ENCODE measurements around the gene FRMD4A.

FRMD4A gene

DNA sequence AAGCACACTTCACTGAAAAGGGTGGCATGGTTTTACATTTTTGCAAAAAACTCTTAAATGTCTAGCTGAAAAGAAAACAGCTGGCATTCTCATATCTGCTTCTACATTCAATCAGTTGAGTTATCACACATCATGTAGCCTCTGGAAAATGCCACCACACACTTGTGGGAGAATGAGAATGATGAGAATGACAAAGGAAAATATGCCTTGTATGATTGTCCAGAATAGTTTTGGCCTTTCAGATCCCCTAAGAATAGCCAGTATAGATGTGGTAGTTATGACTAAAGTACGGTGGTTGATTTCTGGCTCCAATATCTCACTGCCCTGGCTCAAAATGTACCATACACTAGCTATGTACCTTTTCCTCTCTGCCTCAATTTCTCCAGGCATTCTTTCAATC, 30.2 kb upstream of the FRMD4A start:
- H3K4me3 ChIP-seq (replicated peaks; ENCODE audit: insufficient read depth, low read length): no peak overlapping the region
- H3K27me3 ChIP-seq (ENCODE audit: insufficient read depth, poor library complexity, severe bottlenecking): no peaks in the 10 kb centered on the region
- H3K27ac ChIP-seq (replicated peaks): no peak overlapping the region
- TF ChIP-seq, protein P1, sequence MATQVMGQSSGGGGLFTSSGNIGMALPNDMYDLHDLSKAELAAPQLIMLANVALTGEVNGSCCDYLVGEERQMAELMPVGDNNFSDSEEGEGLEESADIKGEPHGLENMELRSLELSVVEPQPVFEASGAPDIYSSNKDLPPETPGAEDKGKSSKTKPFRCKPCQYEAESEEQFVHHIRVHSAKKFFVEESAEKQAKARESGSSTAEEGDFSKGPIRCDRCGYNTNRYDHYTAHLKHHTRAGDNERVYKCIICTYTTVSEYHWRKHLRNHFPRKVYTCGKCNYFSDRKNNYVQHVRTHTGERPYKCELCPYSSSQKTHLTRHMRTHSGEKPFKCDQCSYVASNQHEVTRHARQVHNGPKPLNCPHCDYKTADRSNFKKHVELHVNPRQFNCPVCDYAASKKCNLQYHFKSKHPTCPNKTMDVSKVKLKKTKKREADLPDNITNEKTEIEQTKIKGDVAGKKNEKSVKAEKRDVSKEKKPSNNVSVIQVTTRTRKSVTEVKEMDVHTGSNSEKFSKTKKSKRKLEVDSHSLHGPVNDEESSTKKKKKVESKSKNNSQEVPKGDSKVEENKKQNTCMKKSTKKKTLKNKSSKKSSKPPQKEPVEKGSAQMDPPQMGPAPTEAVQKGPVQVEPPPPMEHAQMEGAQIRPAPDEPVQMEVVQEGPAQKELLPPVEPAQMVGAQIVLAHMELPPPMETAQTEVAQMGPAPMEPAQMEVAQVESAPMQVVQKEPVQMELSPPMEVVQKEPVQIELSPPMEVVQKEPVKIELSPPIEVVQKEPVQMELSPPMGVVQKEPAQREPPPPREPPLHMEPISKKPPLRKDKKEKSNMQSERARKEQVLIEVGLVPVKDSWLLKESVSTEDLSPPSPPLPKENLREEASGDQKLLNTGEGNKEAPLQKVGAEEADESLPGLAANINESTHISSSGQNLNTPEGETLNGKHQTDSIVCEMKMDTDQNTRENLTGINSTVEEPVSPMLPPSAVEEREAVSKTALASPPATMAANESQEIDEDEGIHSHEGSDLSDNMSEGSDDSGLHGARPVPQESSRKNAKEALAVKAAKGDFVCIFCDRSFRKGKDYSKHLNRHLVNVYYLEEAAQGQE (IDR thresholded peaks at IDR 0.05; ENCODE audit: insufficient replicate concordance, low read depth): no peak
- TF ChIP-seq SPI1 (IDR thresholded peaks at IDR 0.05; ENCODE audit: borderline replicate concordance, low read depth) (no peak), CTCF (IDR thresholded peaks at IDR 0.05; ENCODE audit: insufficient read depth, low read length) (no peak), GABPA (IDR thresholded peaks at IDR 0.05; ENCODE audit: low read depth) (no peak), POLR2AphosphoS5 (IDR thresholded peaks at IDR 0.05; ENCODE audit: low read depth) (no peak)
- no peak for DNase-seq (ENCODE audit: low read depth in 1 of 2, low spot score in 1 of 2)

DNA sequence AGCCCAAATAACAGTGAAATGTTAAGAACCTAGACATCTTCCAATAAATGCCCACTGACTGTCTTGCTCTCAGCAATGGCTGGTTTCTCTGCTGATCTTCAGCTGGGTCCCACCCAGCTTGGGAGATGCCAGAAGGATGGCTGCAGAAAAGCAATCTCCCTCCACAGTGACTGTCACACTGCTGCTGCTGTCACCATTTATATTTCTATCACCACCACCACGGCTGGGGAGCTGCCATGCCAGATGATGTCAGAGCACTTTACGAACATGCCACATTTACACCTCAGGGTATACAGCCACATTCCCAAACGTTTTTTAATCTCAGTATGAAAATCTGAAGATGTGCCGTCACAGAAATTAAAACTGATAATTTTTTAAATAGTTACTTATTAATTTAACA, 29.8 kb upstream of the FRMD4A start:
- no peak for DNase-seq (ENCODE audit: low read depth in 1 of 2, low spot score in 1 of 2)
- no peak overlapping the region for H3K27ac ChIP-seq (replicated peaks)
- no peak overlapping the region for H3K4me3 ChIP-seq (replicated peaks; ENCODE audit: insufficient read depth, low read length)
- TF ChIP-seq, protein P1 (IDR thresholded peaks at IDR 0.05; ENCODE audit: insufficient replicate concordance, low read depth): no peak
- TF ChIP-seq CTCF (IDR thresholded peaks at IDR 0.05; ENCODE audit: insufficient read depth, low read length) (no peak), SPI1 (IDR thresholded peaks at IDR 0.05; ENCODE audit: borderline replicate concordance, low read depth) (no peak), POLR2AphosphoS5 (IDR thresholded peaks at IDR 0.05; ENCODE audit: low read depth) (no peak), GABPA (IDR thresholded peaks at IDR 0.05; ENCODE audit: low read depth) (no peak)
- H3K27me3 ChIP-seq (ENCODE audit: insufficient read depth, poor library complexity, severe bottlenecking): no peaks in the 10 kb centered on the region

- Histone ChIP-seq H3K27me3 (ENCODE audit: insufficient read depth, poor library complexity, severe bottlenecking) (no peaks in the 10 kb centered on the region), H3K27ac (replicated peaks) (no peak overlapping the region), H3K4me3 (replicated peaks; ENCODE audit: insufficient read depth, low read length) (no peak overlapping the region)
- no peak for DNase-seq (ENCODE audit: low read depth in 1 of 2, low spot score in 1 of 2)
- TF ChIP-seq, protein P1 (IDR thresholded peaks at IDR 0.05; ENCODE audit: insufficient replicate concordance, low read depth): no peak
These were observed 28.3 kb upstream of the FRMD4A start for GRCh38 chr10:14358886-14359573.

Measured in HL-60 (cell line).